K562 (cell line): Measurements from ENCODE around the gene FBXO46. TPM values are rescaled to one million over a fixed set of nuclear protein-coding genes. Genes with fewer than 3 reads are reported as not detected.

Source experiments
- CXXC5 ChIP-seq: fragments of 250-450 bp; sonication (Bioruptor Pico); IDR thresholded peaks from 2 replicates; pipeline ENCODE4 v1.8.0; 2022; ENCODE audit warnings: inconsistent platforms, mild to moderate bottlenecking, moderate library complexity
- ESRRA ChIP-seq: fragments of 450-650 bp; IDR thresholded peaks from 2 replicates; pipeline ENCODE4 v1.6.1; 2014; ENCODE audit warnings: low read depth, mild to moderate bottlenecking, moderate library complexity, borderline replicate concordance
- HNRNPUL1 ChIP-seq: fragments of 200-400 bp; formaldehyde crosslinking; IDR thresholded peaks from 2 replicates; pipeline ENCODE4 v1.6.1; 2017; ENCODE audit warnings: low read length
- KAT7 ChIP-seq: sonication (generic); formaldehyde crosslinking; IDR thresholded peaks from 2 replicates; pipeline ENCODE4 v1.8.0; 2022; ENCODE audit warnings: missing genetic modification reagents, mild to moderate bottlenecking, borderline replicate concordance
- NFE2 ChIP-seq: IDR thresholded peaks from 2 replicates; pipeline ENCODE4 v1.6.1; 2014; ENCODE audit warnings: antibody characterized with exemption, low read depth
- PHF20 ChIP-seq: fragments of 450-650 bp; IDR thresholded peaks from 2 replicates; pipeline ENCODE4 v1.6.1; 2018; ENCODE audit not compliant: partially characterized antibody
- RBM15 ChIP-seq: fragments of 200-400 bp; formaldehyde crosslinking; IDR thresholded peaks from 2 replicates; pipeline ENCODE4 v1.6.1; 2018; ENCODE audit warnings: mild to moderate bottlenecking, low read length, moderate library complexity; ENCODE audit not compliant: insufficient read depth
- SETDB1 ChIP-seq: IDR thresholded peaks from one replicate; pipeline ENCODE4 v1.6.1; 2012; ENCODE audit warnings: low read length, control low read depth, inconsistent platforms
- TBP ChIP-seq: optimal IDR thresholded peaks from 2 replicates; pipeline ENCODE3; 2011; ENCODE audit warnings: low read depth, low read length, improper control_type of control experiment
- THAP12 ChIP-seq: fragments of 250-450 bp; sonication (Bioruptor Pico); IDR thresholded peaks from 2 replicates; pipeline ENCODE4 v1.9.0; 2021; ENCODE audit warnings: mild to moderate bottlenecking, inconsistent platforms
- ZNF143 ChIP-seq: sonication (generic); formaldehyde crosslinking; IDR thresholded peaks from 2 replicates; pipeline ENCODE4 v1.9.0; 2022; ENCODE audit warnings: mild to moderate bottlenecking, missing genetic modification reagents
- ZNF232 ChIP-seq: sonication (generic); formaldehyde crosslinking; IDR thresholded peaks from 2 replicates; pipeline ENCODE4 v1.8.0; 2022; ENCODE audit warnings: mild to moderate bottlenecking, missing genetic modification reagents
- ZNF707 ChIP-seq: fragments of 250-450 bp; sonication (Bioruptor Pico); conservative IDR thresholded peaks from 2 replicates; pipeline ENCODE4 v1.8.0; 2022; ENCODE audit warnings: inconsistent platforms, mild to moderate bottlenecking, moderate library complexity
- polyA plus RNA-seq, 8 experiments: library from polyadenylated mRNA; depleted of rRNA in 4 of 8; stranded (reverse) in 5 of 8; unstranded in 3 of 8; fragments of >200 nt; fragmentation: Nextera tagmentation in 2 of 8; fragmentation: Illumina TruSeq in 1 of 8; extraction: Ambion mirVana in 2 of 8; extraction: Trizol in 1 of 8; gene quantifications; 2 replicates each; pipeline versions ENCODE4 v1.2.1 to v1.2.3, GENCODE V29; 2011 to 2014; ENCODE audit warnings: inconsistent platforms in 1 of 8, missing spikeins in 1 of 8
- total RNA-seq, 7 experiments: library from RNA; depleted of rRNA in 6 of 7; stranded (reverse); fragments of >200 nt in 6 of 7; fragmentation: Illumina TruSeq in 2 of 7; extraction: Trizol in 2 of 7; gene quantifications; 2 replicates each; pipeline versions ENCODE4 v1.2.1 to v1.2.3, GENCODE V29; 2011 to 2021; ENCODE audit warnings: low replicate concordance in 1 of 7
- TF ChIP-seq, protein P1 (sequence below): fragments of 250-450 bp; sonication (Bioruptor Pico); IDR thresholded peaks from 2 replicates; pipeline ENCODE4 v1.9.0; 2021; ENCODE audit warnings: mild to moderate bottlenecking
- TF ChIP-seq, protein P2 (sequence below): fragments of 200-600 bp; sonication (generic); IDR thresholded peaks from one replicate; pipeline ENCODE4 v1.6.1; 2012; ENCODE audit warnings: mild to moderate bottlenecking, low read depth, low read length, inconsistent platforms

The FBXO46 gene
- total and polyA plus RNA-seq, 9 of the 15 experiments (the other 6 are each of a cell fraction or from before 2014, with no cell fraction given), result 1.5 to 36.1 (median 7.3) TPM

DNA sequence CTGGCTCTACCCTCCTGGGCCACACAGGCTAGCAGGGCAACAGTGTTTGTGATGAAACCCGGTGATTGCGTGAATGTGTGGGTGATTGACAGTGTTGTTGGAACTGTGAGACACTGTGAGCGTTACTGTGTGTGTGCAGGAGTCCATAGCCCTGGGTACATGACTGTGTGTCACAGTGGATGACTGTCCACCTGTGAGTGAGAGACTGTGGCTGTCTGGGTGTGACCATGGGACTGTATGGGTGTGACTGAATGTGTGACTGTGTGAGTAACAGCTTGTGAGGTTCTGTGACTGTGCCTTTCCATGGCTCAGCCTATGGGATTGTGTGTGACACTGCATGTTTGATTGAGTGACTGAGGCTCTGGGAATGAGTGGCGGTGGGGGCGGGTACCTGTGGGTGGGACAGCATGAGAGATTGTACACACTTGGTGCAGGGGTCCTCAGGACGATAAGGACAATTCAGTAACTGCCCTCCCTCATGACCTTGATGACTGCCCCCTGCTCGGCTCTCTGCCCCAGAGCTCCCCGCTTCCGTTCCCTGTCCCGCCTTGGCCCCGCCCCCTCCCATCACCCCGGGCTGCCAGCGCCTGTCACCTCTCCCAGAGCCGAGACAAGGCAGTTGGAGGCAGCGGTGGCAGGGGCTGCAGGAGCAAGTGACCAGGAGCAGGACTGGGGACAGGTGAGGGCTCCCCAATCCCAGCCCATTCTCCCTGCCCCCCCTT lies 62.9 kb downstream of the FBXO46 start, which contains the start of gene GIPR (continued):
- TF ChIP-seq, protein P1, sequence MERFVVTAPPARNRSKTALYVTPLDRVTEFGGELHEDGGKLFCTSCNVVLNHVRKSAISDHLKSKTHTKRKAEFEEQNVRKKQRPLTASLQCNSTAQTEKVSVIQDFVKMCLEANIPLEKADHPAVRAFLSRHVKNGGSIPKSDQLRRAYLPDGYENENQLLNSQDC (CRISPR knock-in tag), result no peak
- TF ChIP-seq RBM15 (no peak), HNRNPUL1 (no peak), ZNF143 (no peak), ESRRA (peak; percentile 90), TBP (peak; percentile 10), SETDB1 (no peak), NFE2 (peak; percentile 74), ZNF707 (CRISPR knock-in tag) (no peak), ZNF232 (CRISPR knock-in tag) (no peak), PHF20 (no peak), THAP12 (peak; percentile 59; the same call in 1 of the 2 replicates), KAT7 (CRISPR knock-in tag) (no peak), CXXC5 (CRISPR knock-in tag) (no peak)
- TF ChIP-seq, protein P2, sequence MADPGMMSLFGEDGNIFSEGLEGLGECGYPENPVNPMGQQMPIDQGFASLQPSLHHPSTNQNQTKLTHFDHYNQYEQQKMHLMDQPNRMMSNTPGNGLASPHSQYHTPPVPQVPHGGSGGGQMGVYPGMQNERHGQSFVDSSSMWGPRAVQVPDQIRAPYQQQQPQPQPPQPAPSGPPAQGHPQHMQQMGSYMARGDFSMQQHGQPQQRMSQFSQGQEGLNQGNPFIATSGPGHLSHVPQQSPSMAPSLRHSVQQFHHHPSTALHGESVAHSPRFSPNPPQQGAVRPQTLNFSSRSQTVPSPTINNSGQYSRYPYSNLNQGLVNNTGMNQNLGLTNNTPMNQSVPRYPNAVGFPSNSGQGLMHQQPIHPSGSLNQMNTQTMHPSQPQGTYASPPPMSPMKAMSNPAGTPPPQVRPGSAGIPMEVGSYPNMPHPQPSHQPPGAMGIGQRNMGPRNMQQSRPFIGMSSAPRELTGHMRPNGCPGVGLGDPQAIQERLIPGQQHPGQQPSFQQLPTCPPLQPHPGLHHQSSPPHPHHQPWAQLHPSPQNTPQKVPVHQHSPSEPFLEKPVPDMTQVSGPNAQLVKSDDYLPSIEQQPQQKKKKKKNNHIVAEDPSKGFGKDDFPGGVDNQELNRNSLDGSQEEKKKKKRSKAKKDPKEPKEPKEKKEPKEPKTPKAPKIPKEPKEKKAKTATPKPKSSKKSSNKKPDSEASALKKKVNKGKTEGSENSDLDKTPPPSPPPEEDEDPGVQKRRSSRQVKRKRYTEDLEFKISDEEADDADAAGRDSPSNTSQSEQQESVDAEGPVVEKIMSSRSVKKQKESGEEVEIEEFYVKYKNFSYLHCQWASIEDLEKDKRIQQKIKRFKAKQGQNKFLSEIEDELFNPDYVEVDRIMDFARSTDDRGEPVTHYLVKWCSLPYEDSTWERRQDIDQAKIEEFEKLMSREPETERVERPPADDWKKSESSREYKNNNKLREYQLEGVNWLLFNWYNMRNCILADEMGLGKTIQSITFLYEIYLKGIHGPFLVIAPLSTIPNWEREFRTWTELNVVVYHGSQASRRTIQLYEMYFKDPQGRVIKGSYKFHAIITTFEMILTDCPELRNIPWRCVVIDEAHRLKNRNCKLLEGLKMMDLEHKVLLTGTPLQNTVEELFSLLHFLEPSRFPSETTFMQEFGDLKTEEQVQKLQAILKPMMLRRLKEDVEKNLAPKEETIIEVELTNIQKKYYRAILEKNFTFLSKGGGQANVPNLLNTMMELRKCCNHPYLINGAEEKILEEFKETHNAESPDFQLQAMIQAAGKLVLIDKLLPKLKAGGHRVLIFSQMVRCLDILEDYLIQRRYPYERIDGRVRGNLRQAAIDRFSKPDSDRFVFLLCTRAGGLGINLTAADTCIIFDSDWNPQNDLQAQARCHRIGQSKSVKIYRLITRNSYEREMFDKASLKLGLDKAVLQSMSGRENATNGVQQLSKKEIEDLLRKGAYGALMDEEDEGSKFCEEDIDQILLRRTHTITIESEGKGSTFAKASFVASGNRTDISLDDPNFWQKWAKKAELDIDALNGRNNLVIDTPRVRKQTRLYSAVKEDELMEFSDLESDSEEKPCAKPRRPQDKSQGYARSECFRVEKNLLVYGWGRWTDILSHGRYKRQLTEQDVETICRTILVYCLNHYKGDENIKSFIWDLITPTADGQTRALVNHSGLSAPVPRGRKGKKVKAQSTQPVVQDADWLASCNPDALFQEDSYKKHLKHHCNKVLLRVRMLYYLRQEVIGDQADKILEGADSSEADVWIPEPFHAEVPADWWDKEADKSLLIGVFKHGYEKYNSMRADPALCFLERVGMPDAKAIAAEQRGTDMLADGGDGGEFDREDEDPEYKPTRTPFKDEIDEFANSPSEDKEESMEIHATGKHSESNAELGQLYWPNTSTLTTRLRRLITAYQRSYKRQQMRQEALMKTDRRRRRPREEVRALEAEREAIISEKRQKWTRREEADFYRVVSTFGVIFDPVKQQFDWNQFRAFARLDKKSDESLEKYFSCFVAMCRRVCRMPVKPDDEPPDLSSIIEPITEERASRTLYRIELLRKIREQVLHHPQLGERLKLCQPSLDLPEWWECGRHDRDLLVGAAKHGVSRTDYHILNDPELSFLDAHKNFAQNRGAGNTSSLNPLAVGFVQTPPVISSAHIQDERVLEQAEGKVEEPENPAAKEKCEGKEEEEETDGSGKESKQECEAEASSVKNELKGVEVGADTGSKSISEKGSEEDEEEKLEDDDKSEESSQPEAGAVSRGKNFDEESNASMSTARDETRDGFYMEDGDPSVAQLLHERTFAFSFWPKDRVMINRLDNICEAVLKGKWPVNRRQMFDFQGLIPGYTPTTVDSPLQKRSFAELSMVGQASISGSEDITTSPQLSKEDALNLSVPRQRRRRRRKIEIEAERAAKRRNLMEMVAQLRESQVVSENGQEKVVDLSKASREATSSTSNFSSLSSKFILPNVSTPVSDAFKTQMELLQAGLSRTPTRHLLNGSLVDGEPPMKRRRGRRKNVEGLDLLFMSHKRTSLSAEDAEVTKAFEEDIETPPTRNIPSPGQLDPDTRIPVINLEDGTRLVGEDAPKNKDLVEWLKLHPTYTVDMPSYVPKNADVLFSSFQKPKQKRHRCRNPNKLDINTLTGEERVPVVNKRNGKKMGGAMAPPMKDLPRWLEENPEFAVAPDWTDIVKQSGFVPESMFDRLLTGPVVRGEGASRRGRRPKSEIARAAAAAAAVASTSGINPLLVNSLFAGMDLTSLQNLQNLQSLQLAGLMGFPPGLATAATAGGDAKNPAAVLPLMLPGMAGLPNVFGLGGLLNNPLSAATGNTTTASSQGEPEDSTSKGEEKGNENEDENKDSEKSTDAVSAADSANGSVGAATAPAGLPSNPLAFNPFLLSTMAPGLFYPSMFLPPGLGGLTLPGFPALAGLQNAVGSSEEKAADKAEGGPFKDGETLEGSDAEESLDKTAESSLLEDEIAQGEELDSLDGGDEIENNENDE, result no peak
